Measurements from ENCODE around the gene TCP10L. TPM values are rescaled to one million over a fixed set of nuclear protein-coding genes. Genes with fewer than 3 reads are reported as not detected.

Gene TCP10L
- total RNA-seq, 1 donor from 2014 or later = 1.3 TPM

GRCh38 chr21:32597205-32597604, 11.9 kb upstream of the TCP10L start:
- Mint-ChIP-seq H3K27ac (ENCODE audit: unreplicated experiment) (no peak overlapping the region), H3K27me3 (ENCODE audit: unreplicated experiment) (no peaks in the 10 kb centered on the region), H3K9me3 (ENCODE audit: unreplicated experiment) (no peaks in the 10 kb centered on the region), H3K36me3 (ENCODE audit: unreplicated experiment) (peaks cover 5% of the 10 kb centered on the region), H3K4me1 (ENCODE audit: unreplicated experiment) (no peaks in the 10 kb centered on the region), H3K4me3 (ENCODE audit: unreplicated experiment) (no peak overlapping the region)
- DNase-seq (ENCODE audit: extremely low spot score, unreplicated experiment) = no peak
- no peak for TF ChIP-seq CTCF (IDR thresholded peaks at IDR 0.05)

DNA sequence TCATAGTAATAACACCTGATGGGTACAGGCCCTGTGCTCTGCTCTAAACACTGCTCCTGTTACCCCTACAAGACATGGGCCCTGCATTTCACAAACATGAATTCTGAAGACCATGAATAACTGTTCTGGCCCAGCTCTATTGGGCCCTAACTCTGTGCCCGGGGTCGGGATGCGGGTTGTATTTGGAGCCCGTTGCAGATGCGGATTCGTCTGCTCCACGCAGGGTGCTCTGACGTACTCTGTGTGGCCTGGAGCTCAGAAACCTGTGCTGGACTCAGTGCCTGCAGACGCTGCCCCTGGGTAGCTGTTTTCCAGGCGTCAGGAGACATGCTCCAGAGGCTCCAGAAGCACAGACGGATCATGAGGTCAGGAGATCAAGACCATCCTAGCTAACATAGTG, 10.1 kb upstream of the TCP10L start:
- Mint-ChIP-seq H3K4me3 (ENCODE audit: unreplicated experiment) (no peak overlapping the region), H3K36me3 (ENCODE audit: unreplicated experiment) (peaks cover 5% of the 10 kb centered on the region), H3K27ac (ENCODE audit: unreplicated experiment) (no peak overlapping the region), H3K27me3 (ENCODE audit: unreplicated experiment) (no peaks in the 10 kb centered on the region), H3K4me1 (ENCODE audit: unreplicated experiment) (no peaks in the 10 kb centered on the region), H3K9me3 (ENCODE audit: unreplicated experiment) (no peaks in the 10 kb centered on the region)
- no peak for TF ChIP-seq CTCF (IDR thresholded peaks at IDR 0.05)
- no peak for DNase-seq (ENCODE audit: extremely low spot score, unreplicated experiment)

DNA sequence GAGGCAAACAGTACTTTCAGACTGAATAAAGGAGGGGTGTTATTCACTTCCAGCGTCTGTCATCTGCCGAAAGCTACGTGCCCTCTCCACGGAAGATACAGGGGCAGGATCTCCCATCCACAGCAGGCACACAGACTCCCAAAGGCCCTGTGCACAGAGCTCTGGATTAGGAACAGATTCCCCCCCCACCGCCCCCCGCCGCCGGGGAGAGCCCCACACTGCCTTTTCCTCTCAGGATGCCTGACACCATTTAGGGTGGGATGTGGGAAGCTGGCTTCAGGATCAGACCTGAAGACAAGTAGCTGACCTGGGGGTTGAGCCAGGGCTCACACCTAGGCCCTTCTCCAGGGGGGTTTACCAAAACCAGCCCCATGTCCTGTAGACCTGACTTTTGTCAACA, 8.4 kb upstream of the TCP10L start:
- no peak for TF ChIP-seq CTCF (IDR thresholded peaks at IDR 0.05)
- no peaks in the 10 kb centered on the region for H3K27me3 Mint-ChIP-seq (ENCODE audit: unreplicated experiment)
- H3K4me1 Mint-ChIP-seq (ENCODE audit: unreplicated experiment) = no peaks in the 10 kb centered on the region
- no peaks in the 10 kb centered on the region for H3K36me3 Mint-ChIP-seq (ENCODE audit: unreplicated experiment)
- H3K27ac Mint-ChIP-seq (ENCODE audit: unreplicated experiment) = no peak overlapping the region
- no peak overlapping the region for H3K4me3 Mint-ChIP-seq (ENCODE audit: unreplicated experiment)
- no peaks in the 10 kb centered on the region for H3K9me3 Mint-ChIP-seq (ENCODE audit: unreplicated experiment)
- DNase-seq (ENCODE audit: extremely low spot score, unreplicated experiment) = no peak

DNA sequence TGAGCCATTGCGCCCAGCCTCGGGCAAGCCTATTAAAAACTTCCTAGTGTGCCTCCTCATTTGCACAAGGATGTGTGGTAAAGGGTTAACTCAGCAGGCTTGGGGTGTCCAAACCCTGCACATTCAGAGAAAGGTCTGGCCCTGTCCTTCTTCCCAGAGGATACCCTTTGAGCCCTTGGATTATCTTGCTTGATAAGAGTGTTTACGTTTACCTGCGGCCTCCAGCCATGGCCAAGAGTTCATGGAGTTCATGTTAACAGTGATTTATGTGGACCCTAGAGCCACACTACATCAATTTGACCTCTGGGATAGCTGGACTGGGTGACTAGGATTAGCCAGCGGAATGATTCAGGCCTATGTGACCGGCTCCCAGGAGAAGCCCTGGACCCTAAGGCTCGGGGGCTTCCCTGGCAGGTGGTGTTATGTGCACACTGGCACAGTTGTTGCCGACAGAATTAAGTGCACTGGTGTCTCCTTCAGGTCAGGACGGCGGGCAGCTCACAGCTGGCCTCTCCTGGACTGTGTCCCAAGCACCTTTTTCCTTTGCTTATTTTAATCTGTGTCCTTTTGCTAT, 7.7 kb upstream of the TCP10L start:
- DNase-seq (ENCODE audit: extremely low spot score, unreplicated experiment) = no peak
- no peak for TF ChIP-seq CTCF (IDR thresholded peaks at IDR 0.05)
- no peaks in the 10 kb centered on the region for H3K36me3 Mint-ChIP-seq (ENCODE audit: unreplicated experiment)

GRCh38 chr21:32590130-32590529, 4.8 kb upstream of the TCP10L start:
- H3K36me3 Mint-ChIP-seq (ENCODE audit: unreplicated experiment) = no peaks in the 10 kb centered on the region
- no peak for TF ChIP-seq CTCF (IDR thresholded peaks at IDR 0.05)

More for the DNA sequence above, 7.7 kb upstream of the TCP10L start:
- H3K9me3 Mint-ChIP-seq (ENCODE audit: unreplicated experiment) = no peaks in the 10 kb centered on the region
- no peak overlapping the region for H3K27ac Mint-ChIP-seq (ENCODE audit: unreplicated experiment)
- H3K4me1 Mint-ChIP-seq (ENCODE audit: unreplicated experiment) = no peaks in the 10 kb centered on the region
- no peaks in the 10 kb centered on the region for H3K27me3 Mint-ChIP-seq (ENCODE audit: unreplicated experiment)
- H3K4me3 Mint-ChIP-seq (ENCODE audit: unreplicated experiment) = no peak overlapping the region

More at GRCh38 chr21:32590130-32590529, 4.8 kb upstream of the TCP10L start:
- no peak overlapping the region for H3K27ac Mint-ChIP-seq (ENCODE audit: unreplicated experiment)
- H3K27me3 Mint-ChIP-seq (ENCODE audit: unreplicated experiment) = no peaks in the 10 kb centered on the region
- H3K4me3 Mint-ChIP-seq (ENCODE audit: unreplicated experiment) = no peak overlapping the region
- H3K9me3 Mint-ChIP-seq (ENCODE audit: unreplicated experiment) = no peaks in the 10 kb centered on the region
- no peak for DNase-seq (ENCODE audit: extremely low spot score, unreplicated experiment)
- no peaks in the 10 kb centered on the region for H3K4me1 Mint-ChIP-seq (ENCODE audit: unreplicated experiment)
